MV-4-11 (cell line): ENCODE results near the gene LBHD2.
"Not testable (repeated sequence)": the region's sequence is repeated elsewhere in the genome, so short reads cannot be mapped to it uniquely, and the experiment has no call there.

Experiments used
- DNase-seq: peaks from one replicate; lab custom pipeline; 2025; lab: John Stamatoyannopoulos, UW

LBHD2 gene

DNA sequence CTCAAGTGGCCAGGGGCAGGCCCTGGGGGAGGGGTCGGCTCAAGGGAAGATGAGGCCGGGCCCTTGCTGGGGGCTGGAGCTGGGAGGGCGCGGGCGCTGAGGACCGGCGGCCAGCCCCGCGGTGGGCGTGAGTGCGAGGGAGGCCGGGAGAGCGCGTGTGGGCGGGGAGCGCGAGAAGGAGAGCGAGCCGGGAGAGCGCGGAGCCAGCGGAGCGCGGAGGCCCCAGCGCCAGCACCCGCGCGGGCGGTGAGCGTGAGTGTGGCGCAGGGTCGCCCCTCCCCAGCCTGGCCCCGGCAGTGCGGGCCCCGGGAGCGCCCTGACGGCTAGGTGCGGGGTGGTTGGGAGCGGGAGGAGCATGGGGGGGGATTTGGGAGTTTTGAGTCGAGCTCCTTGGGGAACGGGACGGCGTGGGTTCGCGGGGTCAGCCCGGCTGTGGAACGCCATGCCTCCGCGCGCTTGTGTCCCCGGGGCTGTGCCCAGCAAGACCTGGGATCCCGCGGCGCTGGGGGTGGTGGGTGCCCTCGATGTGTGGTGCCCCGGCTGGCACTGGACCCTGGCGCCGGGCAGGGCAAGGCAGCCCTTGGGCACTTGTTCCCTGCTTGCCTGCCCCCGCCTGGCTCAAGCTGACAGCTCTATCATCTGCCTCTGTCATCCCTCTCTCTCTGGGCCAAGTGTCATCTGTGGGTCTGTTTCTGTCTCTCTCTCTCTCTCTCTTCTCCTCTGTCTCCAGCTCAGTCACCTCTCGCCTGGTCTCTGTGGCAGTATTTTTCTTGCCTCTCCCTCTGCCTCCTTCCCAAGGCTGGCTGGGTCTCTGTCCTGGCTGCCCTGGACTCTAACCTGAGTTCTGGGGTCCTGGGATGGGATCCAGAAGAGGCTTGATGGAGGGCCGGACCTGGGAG is at the start of gene LBHD2:
Gene LBHD2, plus strand, starts transcription at position 190 of the 899 bp plus-strand sequence. CDS start 1,803 bp downstream, outside the sequence.
- DNase-seq = no peak

DNA sequence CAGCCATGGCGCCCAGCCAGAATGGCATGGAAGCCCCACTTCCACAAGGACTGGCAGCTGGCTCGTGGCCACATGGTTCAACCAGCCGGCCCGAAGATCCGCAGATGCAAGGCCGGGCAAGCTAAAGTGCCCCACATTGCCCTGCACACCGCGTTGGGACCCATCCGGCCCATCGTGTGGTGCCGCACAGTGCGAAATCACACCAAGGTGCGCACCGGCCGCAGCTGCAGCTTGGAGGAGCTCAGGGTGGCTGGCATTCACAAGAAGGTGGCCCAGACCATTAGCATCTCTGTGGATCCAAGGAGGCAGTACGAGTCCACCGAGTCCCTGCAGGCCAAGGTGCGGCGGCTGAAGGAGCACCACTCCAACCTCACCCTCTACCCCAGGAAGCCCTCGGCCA is 42.5 kb upstream of the LBHD2 start:
- DNase-seq = no peak

DNA sequence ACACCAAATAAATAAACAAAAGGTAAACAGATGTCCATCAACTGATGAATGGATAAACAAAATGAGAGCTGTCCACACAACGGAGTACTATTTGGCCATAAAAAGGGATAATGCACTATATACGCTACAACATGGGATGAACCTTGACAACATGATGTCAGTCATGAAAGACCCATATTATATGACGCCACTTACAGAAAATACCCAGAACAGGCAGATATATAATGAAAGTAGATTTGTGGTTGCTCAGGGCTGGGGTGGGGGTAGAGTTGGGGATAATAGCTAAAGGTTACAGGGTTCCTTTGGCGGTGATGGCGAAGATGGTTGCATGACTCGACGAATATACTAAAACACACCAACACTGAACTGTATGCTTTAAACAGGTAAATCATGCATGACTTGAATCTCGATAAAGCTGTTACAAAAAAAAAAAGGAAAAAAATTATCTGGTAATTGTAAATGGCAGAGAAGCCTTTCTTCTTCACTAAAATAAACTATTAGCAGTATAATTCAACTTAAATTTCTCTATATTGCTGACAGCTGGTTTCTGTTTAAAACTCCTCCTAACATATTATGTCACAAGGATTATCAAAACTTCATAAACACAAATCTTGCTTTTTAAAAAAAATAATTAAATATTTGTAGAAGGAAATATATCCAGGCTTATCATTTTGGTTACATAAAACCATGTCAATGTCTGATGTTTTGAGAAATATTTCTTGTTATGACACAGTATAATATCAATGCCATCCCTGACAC is 40.6 kb upstream of the LBHD2 start:
- DNase-seq = no peak

DNA sequence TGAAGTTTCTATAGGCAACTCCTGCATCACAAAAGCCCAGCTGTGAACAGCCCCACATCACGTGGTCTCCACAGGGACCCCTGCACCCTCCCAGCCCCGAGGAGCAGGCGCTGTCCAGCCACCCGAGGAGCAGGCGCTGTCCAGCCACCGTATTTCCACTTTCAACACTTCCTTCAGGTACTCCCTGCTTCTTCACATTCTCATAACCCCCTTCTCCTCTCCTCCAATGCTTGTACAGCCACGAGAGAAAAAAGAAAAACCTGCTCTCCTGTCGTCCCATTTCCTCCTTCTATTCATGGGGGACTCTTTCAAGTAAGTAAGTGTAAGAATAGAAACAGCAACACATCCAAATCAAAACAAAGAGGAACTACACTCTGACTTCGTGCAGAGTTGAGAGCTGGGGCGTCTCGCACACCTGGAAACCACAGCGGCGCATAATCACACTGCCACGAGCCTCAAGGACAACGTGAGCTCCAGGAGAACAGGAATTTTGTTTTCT is 38.6 kb upstream of the LBHD2 start:
- DNase-seq = no peak

DNA sequence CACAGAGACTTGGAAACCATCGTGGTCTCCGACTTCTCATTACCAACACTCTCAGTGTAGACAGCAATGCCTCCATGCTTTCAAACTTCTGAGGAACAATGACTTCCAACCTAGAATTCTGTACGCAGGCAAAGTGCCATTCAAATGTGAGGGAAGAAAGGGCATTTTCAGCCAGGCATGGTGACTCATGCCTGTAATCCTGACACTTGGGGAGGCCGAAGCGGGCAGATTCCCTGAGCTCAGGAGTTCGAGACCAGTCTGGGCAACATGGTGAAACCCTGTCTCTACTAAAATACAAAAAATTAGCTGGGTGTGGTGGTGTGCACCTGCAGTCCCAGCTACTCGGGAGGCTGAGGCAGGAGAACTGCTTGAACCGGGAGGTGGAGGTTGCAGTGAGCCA is 36.6 kb upstream of the LBHD2 start:
- DNase-seq = not testable (repeated sequence)

DNA sequence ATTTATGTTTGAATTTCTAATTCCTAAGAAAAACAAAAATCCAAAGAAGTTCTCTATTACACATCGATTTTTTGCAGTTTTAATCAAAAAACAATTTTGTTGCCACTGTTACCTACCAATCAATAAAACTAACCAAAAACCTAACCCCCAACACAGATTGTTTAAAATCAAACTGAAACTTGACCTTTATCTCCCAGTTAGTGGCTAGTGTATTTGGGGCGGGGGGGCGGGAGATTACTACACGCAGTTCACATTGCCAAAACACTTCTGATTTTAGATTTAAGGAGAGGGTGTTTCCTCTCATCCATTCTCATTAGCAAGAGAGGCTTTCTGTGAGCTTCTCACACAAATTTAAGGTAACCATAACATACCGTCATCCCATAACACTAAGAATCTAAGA is 33.1 kb upstream of the LBHD2 start:
- no peak for DNase-seq

DNA sequence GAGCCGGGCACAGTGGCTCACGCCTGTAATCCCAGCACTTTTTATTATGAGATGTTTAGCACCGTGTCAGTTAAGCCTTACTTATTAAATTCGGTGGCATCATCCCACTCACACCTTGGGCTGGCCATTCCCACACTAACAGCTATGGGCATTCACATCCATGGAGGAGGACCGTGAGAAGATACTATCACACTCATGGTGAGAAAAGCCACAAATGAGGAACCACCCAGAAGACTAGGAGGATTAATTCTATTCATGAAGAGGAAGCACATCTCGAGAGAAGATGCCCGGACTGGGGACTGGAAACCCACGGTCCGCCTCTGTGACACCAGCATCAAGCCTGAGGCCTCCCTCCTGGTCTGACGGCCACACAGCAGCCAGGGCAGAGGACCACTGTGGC is 31.6 kb upstream of the LBHD2 start:
- DNase-seq = peak; percentile 89

DNA sequence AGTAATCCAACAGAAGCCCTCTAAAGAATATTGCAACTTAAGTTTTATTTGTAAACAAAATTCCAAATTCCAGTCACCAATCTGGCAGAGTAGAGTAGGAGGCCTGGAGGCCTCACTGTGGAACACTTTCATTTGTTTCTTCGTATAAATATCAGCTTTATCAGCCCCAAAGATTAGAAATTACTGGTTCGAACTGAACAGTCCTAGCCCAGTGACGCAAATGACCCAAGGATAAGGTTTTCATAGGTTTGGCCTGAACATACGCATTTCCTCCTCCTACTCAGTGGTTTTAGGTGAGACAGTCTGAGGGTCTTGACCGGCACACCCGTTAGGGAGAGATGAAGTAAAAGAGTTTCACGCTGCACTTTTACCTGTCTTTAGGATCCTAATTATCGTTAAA is 28.3 kb upstream of the LBHD2 start:
- DNase-seq = no peak

DNA sequence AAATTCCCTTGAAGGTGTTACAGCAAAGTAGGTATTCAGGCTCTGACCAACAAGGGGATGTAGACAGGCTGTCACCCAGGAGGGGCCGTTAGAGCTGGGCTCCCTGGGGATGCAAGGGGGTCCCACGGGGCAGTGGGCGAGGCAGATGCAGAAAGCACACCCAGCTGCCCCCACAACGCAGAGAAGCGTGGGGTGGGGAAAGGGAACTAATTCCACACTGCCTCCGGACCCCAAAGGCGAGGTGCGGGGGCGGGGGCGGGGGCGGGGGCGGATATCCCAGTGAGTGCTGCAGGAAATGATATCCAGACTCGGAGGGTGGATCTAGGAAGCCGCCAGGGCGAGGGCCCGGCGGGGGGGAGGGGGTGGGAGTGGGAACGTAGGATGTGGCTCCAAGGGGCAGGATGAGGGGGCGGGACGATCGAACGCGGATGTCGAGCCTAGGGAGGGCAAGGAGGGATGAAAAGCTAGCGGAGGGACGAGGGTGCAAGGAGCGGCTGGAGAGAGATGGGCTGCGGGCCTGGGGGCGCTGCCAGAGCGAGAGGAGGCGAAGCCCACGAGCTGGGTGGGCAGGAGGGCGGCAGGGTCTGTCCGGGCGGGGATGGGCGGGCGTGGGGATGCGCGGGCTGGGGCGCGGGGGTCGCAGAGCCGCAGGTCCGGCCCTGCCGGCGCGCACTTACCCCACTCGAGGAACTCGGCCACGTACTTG is 27.5 kb upstream of the LBHD2 start:
- DNase-seq = no peak

DNA sequence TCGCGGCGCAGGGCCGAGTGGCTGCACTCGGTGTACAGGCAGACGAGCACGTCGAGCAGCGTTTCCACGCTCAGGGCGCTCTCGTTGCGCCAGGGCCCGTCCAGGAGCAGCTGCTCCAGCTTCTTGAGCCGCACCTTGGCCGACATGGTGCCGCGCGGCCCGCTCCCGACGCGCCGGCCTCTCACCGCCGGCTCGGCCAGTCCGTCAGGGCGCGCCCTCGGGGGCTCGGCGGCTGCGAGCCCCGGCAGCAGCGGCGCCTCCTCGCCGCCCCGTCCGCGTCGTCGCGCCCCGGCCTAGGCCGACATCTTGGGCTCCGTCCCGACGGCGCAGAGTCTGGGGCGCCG is 27.0 kb upstream of the LBHD2 start:
- DNase-seq = no peak

DNA sequence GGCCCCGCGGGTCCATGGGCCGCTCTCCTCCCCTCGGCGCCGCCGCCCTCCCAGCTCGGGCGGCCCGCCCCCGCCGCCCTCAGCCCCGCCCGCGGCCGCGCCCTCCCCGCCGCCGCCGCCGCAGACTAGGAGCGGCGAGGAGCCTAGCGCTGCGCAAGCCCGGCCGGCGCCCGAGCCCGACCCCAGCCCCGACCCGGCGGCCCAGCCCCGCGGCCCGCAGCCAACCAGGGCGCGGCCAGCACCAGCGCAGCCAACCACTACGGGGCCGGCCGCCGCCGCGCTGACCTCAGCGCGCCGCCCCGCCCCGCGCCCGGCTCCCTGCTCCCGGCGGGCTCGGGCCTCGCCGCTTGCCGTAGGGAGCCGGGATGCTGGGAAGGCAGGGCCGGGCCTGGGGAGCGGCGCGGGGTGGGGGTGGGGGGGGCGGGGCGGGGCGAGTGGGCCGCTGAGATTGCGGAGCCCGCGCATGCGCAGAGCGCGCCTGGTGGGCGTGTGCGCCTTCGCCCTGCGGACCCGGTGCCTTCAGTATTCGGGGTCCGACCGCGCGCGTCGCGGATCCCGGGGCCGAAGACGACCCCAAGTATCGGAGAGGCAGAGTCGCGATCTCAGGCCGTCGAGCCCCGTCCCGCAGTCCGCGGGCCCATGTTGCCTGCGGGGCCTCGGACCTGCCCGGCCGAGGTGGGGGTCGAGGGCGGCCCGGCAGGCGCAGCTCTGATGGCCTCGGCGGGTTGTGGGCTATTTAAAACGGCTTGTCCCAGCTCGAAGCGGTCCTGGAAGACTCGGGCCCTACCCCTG is 26.4 kb upstream of the LBHD2 start, which contains the start of gene CDC42BPB:
Gene CDC42BPB, minus strand, starts transcription at position 178 of the 792 bp plus-strand sequence. CDS start 376 bp downstream, outside the sequence.
- peak; percentile 51 for DNase-seq

DNA sequence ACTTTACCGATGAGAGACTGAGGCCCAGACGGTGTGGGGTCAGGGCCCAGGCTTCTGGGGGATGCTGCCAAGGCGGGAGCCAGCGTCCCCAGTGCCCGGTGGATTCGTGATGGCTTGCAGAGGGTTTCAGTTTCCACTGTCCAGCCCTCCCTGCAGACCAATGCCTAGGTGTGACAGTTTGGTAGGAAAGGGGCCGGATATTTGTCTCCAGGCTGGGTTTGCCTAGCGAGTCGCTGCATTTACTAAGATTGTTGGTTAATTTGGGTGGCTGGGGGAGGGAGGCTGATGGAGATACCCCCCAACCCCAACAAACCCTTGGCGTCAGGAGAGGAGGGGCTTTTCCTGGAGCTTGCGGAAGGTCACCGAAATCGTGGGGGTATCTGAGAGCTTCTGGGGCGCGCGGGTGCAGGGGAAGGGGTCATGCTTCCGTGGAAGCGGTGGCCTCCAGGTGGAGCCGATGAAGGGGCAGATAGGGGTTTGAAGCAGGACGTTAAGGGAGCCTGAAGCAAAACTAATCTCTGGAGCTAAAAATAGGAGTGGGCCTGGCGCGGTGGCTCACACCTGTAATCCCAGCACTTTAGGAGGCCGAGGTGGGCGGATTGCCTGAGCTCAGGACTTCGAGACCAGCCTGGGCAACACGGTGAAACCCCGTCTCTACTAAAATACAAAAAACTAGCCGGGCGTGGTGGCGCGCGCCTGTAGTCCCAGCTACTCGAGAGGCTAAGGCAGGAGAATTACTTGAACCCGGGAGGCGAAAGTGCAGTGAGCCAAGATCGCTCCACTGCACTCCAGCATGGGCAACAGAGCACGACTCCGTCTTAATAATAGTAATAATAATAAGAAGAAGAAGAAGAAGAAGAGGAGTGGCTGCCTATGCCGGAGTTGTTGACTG is 25.6 kb upstream of the LBHD2 start:
- DNase-seq = no peak

DNA sequence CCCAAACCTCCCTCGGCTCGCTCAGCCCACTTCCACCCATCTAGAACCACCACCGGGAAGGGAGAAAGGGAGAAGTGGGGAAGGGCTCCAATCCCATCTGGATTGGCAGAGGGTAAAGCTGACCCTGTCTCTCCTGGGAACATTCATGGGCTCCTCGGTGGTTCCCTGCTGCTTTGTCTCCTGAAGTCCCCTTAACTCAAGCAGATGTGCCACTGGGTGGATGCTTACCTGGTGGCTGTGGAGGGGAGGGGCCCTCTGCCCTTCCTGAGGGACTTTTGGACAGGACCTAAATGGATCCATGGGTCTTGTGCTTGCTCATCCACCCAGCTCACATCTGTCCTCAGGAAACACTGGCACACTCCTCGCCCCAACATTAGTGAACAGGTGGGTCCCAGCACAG is 24.5 kb upstream of the LBHD2 start:
- no peak for DNase-seq

DNA sequence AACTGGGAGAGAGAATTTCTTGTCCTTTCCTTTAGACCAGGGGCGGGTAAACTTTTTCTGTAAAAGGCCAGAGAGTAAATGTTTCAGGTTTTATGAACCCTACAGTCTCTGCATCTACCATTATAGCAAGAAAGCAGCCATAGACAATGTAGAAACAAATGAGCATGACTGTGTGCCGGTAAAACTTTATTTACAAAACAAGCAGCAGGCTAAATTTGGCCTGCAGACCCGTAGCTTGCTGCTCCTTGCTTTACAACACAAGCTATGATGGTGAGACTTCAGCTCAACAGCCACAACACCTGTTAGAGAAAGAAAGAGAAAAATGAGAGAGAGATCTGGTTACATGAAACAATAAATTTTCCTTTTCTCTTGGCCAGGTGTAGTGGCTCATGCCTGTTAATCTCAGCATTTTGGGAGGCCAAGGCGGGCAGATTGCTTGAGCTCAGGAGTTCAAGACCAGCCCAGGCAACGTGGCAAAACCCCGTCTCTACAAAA is 22.5 kb upstream of the LBHD2 start:
- no peak for DNase-seq

DNA sequence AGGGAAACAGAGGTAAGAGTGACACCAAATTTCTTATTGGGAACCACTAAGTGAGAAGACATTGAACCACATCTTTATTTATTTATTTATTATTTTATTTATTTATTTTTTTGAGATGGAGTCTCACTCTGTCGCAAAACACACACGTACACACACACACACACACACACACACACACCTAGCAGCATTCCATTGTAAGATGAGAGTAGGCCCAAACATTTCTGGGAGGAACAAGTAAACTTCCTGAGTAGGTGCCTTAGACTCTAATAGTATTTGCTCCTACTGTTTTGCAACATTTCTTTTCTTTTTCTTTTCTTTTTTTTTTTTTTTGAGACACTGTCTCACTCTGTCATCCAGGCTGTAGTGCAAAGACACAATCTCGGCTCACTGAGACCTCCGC is 19.6 kb upstream of the LBHD2 start:
- no peak for DNase-seq

DNA sequence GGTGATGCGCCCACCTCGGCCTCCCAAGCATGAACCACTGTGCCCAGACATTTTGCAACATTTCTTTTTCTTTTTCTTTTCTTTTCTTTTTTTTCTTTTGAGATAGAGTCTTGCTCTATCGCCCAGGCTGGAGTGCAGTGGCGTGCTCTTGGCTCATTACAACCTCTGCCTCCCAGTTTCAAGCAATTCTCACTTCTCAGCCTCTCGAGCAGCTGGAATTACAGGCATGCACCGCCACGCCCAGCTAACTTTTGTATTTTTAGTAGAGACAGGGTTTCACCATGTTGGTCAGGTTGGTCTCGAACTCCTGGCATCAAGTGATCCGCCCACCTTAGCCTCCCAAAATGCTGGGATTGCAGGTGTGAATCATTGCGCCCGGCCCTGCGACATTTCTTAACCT is 19.0 kb upstream of the LBHD2 start:
- DNase-seq = no peak

DNA sequence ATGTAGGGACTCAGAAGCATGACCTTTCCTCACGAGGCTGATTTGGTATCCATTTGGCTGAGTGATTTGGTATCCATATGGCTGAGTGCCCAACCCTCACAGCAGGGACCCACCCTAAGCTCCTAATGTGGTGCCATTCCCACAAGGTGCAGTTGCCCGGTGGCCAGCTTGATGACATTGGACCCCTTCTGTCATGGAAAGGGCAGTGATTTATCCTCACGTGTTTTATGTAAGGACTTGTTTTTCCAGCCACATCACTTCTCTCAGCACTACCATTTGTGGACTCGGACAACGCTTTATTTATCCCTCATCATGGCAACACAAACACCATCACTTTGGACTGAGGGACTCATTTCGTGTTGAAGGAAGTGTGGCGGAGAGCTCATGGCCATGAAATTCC is 18.1 kb upstream of the LBHD2 start:
- no peak for DNase-seq

DNA sequence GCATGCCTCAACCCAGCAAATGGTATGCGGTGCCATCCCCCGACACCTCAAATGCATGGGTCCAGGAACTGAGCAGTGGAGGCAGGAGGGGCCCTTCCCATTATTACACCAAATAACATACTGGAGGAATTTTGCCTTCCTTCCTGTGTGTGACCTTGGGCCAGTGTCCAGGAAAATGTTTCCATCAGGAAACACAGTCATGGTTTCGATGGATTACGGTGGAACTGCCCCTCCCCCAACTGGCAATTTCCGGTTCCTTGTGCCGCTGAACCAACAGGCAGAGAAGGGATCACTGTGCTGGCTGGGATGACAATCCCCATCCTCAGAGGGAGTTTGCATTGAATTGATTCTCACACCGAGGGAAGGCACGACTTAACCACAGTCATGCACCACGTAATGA is 17.6 kb upstream of the LBHD2 start:
- no peak for DNase-seq

DNA sequence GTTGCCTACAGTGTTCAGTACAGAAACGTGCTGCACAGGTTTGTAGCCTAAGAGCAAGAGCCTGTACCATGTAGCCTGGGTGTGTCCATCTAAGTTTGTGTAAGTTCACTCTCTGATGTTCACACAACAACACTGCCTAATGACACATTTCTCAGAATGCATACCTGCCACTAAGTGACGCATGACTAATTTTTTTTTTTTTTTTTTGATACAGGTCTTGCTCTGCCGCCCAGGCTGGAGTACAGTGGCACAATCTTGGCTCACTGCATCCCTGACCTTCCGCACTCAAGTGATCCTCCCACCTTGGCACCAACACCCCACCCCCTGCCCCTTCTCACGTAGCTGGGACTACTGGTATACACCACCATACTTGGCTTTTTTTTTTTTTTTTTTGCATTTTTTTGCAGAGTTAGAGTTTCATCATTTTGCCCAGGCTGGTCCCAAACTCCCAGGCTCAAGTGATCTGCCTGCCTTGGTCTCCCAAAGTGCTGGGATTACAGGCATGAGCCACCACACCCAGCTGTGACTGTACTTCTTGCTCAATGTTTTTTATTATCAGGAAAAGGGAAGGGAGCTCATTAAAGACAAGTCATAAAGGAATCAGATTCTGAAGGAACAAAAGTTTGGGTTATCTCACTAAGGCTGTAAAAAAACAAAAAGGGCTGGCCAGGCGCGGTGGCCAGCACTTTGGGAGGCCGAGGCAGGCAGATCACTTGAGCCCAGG is 16.6 kb upstream of the LBHD2 start:
- peak; percentile 27 for DNase-seq
